K562 (cell line): ENCODE results near the gene ZNF562. TPM values are rescaled to one million over a fixed set of nuclear protein-coding genes. Genes with fewer than 3 reads are reported as not detected.

Source experiments
- CHD7 ChIP-seq: fragments of 200-600 bp; sonication (generic); IDR thresholded peaks from one replicate; pipeline ENCODE4 v1.6.1; 2012; ENCODE audit warnings: mild to moderate bottlenecking, low read depth, low read length, inconsistent platforms
- FOXK1 ChIP-seq: sonication (generic); formaldehyde crosslinking; IDR thresholded peaks from 2 replicates; pipeline ENCODE4 v1.8.0; 2022; ENCODE audit warnings: missing genetic modification reagents, mild to moderate bottlenecking, borderline replicate concordance
- NELFE ChIP-seq: IDR thresholded peaks from 2 replicates; pipeline ENCODE4 v1.6.1; 2011; ENCODE audit warnings: mild to moderate bottlenecking; ENCODE audit not compliant: insufficient read depth, insufficient read length
- PHF8 ChIP-seq: fragments of 200-600 bp; sonication (generic); IDR thresholded peaks from 2 replicates; pipeline ENCODE4 v1.6.1; 2012; ENCODE audit warnings: mixed run types, mild to moderate bottlenecking, inconsistent platforms, low read length, moderate library complexity, borderline replicate concordance
- TAF7 ChIP-seq: fragments of 450-650 bp; IDR thresholded peaks from 2 replicates; pipeline ENCODE4 v1.6.1; 2016; ENCODE audit warnings: missing genetic modification characterization, missing compliant biosample characterization
- XRCC5 ChIP-seq: fragments of 200-400 bp; formaldehyde crosslinking; IDR thresholded peaks from 2 replicates; pipeline ENCODE4 v1.6.1; 2017; ENCODE audit warnings: low read depth, mild to moderate bottlenecking, low read length
- ZNF282 ChIP-seq: sonication (generic); formaldehyde crosslinking; IDR thresholded peaks from 2 replicates; pipeline ENCODE4 v1.8.1; 2023; ENCODE audit warnings: missing genetic modification reagents
- polyA plus RNA-seq, 8 experiments: library from polyadenylated mRNA; depleted of rRNA in 4 of 8; stranded (reverse) in 5 of 8; unstranded in 3 of 8; fragments of >200 nt; fragmentation: Nextera tagmentation in 2 of 8; fragmentation: Illumina TruSeq in 1 of 8; extraction: Ambion mirVana in 2 of 8; extraction: Trizol in 1 of 8; gene quantifications; 2 replicates each; pipeline versions ENCODE4 v1.2.1 to v1.2.3, GENCODE V29; 2011 to 2014; ENCODE audit warnings: inconsistent platforms in 1 of 8, missing spikeins in 1 of 8
- total RNA-seq, 7 experiments: library from RNA; depleted of rRNA in 6 of 7; stranded (reverse); fragments of >200 nt in 6 of 7; fragmentation: Illumina TruSeq in 2 of 7; extraction: Trizol in 2 of 7; gene quantifications; 2 replicates each; pipeline versions ENCODE4 v1.2.1 to v1.2.3, GENCODE V29; 2011 to 2021; ENCODE audit warnings: low replicate concordance in 1 of 7
- TF ChIP-seq, protein P1 (sequence below): fragments of 450-650 bp; conservative IDR thresholded peaks from 2 replicates; pipeline ENCODE4 v1.6.1; 2016; ENCODE audit warnings: missing genetic modification characterization, low read depth, mild to moderate bottlenecking, missing compliant biosample characterization, moderate library complexity

ZNF562 gene
- total and polyA plus RNA-seq, 9 of the 15 experiments (the other 6 are each of a cell fraction or from before 2014, with no cell fraction given): 11.8 to 46.9 (median 20.8) TPM

GRCh38 chr19:9621156-9622037, 53.5 kb downstream of the ZNF562 start, which contains the start of gene ZNF561 (continued):
- no peak for TF ChIP-seq CHD7
- TF ChIP-seq NELFE: no peak
- TF ChIP-seq PHF8: peak; percentile 90
- 0 out of 2 replicates have a peak, but pooled peaks have one; percentile 38 for TF ChIP-seq FOXK1 (CRISPR knock-in tag)
- TF ChIP-seq ZNF282: no peak
- TF ChIP-seq, protein P1, sequence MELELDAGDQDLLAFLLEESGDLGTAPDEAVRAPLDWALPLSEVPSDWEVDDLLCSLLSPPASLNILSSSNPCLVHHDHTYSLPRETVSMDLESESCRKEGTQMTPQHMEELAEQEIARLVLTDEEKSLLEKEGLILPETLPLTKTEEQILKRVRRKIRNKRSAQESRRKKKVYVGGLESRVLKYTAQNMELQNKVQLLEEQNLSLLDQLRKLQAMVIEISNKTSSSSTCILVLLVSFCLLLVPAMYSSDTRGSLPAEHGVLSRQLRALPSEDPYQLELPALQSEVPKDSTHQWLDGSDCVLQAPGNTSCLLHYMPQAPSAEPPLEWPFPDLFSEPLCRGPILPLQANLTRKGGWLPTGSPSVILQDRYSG (tag): 0 out of 2 replicates have a peak, but pooled peaks have one; percentile 68
- TF ChIP-seq XRCC5: peak; percentile 87; the same call in 1 of the 2 replicates
- peak; percentile 91 for TF ChIP-seq TAF7 (tag)
